ENCODE data around the gene SLC6A3. TPM values are rescaled to one million over a fixed set of nuclear protein-coding genes. Genes with fewer than 3 reads are reported as not detected.
"Not testable (repeated sequence)": the region's sequence is repeated elsewhere in the genome, so short reads cannot be mapped to it uniquely, and the experiment has no call there.

Gene SLC6A3
- total RNA-seq, 1 donor from 2014 or later = 0.16 TPM

GRCh38 chr5:1378096-1378495 is 67.1 kb downstream of the SLC6A3 start:
- H3K36me3 Mint-ChIP-seq (ENCODE audit: low read depth) = no peaks in the 10 kb centered on the region
- no peak for DNase-seq (ENCODE audit: low read depth, low spot score)
- no peak overlapping the region for H3K27ac Mint-ChIP-seq (ENCODE audit: unreplicated experiment)
- TF ChIP-seq CTCF (conservative IDR thresholded peaks at IDR 0.05) = no peak
- H3K4me1 Mint-ChIP-seq = peaks cover 3% of the 10 kb centered on the region
- peaks cover 2% of the 10 kb centered on the region for H3K9me3 Mint-ChIP-seq
- peaks cover 51% of the 10 kb centered on the region for H3K27me3 Mint-ChIP-seq (ENCODE audit: low read depth)
- no peak overlapping the region for H3K4me3 Mint-ChIP-seq

DNA sequence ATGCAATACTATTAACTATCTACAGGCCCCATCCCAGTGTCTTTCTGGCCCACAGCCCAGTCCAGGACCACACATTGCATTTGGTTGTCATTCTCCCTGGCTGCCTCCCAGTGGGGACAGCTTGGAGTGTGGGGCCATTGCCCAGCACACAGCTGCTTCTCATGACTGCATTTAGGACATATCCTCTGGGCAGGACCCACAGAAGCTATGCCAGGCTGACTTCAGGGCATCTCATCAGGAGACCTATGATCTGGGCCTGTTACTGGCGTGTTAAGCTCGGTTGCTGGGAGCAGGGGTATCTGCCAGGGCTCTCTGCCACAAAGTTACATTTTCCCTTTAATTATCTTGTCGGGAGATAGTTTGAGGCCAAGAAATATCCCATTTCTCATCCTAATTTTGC is 68.3 kb downstream of the SLC6A3 start:
- H3K36me3 Mint-ChIP-seq (ENCODE audit: low read depth) = no peaks in the 10 kb centered on the region
- no peak for DNase-seq (ENCODE audit: low read depth, low spot score)
- H3K4me3 Mint-ChIP-seq = no peak overlapping the region
- H3K27me3 Mint-ChIP-seq (ENCODE audit: low read depth) = peaks cover 56% of the 10 kb centered on the region
- H3K27ac Mint-ChIP-seq (ENCODE audit: unreplicated experiment) = no peak overlapping the region
- H3K9me3 Mint-ChIP-seq = peaks cover 2% of the 10 kb centered on the region
- H3K4me1 Mint-ChIP-seq = peaks cover 3% of the 10 kb centered on the region
- no peak for TF ChIP-seq CTCF (conservative IDR thresholded peaks at IDR 0.05)

DNA sequence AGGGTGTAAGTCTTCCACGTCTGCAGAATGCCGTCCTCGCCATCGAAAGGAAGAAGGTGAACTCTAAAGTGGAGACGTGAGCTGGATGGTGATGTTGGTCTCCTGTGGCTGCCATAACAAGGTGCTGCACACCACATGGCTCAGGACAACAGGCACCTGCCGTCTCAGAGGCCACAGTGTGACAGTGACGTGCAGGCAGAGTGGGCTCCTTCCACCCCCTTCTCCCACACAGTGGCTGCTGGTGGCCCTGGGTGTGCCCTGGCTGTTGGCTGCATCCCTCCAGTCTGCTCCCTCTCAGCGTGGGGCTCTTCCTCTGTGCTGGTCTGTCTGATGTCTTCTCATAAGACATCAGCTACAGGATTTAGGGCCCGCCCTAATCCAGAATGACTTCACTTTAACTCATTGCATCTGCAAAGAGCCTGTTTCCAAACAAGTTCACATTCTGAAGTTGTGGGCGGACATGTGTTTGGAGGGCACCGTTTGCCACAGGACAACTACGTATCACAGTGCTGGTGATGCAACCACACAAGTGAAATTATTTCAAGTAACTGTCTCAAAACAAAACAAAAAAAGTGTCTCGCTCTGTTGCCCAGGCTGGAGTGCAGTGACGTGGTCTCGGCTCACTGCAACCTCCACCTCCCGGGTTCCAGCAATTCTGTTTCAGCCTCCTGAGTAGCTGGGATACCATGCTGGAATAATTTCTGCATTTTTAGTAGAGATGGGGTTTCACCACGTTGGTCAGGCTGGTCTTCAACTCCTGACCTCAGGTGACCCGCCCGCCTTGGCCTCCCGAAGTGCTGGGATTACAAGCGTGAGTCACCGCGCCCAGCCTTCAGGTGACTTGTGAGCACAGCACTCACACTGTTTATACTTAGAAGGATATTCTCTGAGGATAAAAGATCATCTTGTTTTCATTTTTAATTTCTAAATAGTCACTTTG is 69.1 kb downstream of the SLC6A3 start:
- H3K4me3 Mint-ChIP-seq = no peak overlapping the region
- H3K36me3 Mint-ChIP-seq (ENCODE audit: low read depth) = no peaks in the 10 kb centered on the region
- H3K27me3 Mint-ChIP-seq (ENCODE audit: low read depth) = peaks cover 55% of the 10 kb centered on the region
- no peak for DNase-seq (ENCODE audit: low read depth, low spot score)
- H3K27ac Mint-ChIP-seq (ENCODE audit: unreplicated experiment) = peak overlapping the region; percentile 29
- TF ChIP-seq CTCF (conservative IDR thresholded peaks at IDR 0.05) = no peak
- H3K9me3 Mint-ChIP-seq = peaks cover 2% of the 10 kb centered on the region
- H3K4me1 Mint-ChIP-seq = peaks cover 3% of the 10 kb centered on the region

DNA sequence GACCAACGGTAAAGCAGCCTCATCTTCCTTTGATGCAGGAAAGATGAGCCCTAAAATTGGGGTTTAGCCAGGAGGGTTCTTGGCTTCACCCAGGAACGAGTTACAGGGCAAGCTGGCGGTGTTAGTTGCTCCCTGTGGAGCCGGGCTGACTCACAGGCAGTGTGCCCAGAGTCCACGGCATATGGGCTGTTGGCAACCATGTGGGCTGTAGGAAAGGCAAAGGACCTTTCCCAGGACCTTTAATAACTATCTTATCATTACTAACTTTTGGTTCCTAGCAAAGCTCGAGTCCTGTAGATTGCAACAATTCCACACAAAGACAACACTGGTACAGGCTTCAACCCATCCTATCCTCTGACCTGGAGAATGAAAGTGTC is 70.6 kb downstream of the SLC6A3 start:
- no peaks in the 10 kb centered on the region for H3K4me1 Mint-ChIP-seq
- no peak for DNase-seq (ENCODE audit: low read depth, low spot score)
- no peak overlapping the region for H3K27ac Mint-ChIP-seq (ENCODE audit: unreplicated experiment)
- H3K9me3 Mint-ChIP-seq = no peaks in the 10 kb centered on the region
- H3K4me3 Mint-ChIP-seq = no peak overlapping the region
- H3K36me3 Mint-ChIP-seq (ENCODE audit: low read depth) = no peaks in the 10 kb centered on the region
- TF ChIP-seq CTCF (conservative IDR thresholded peaks at IDR 0.05) = no peak
- peaks cover 50% of the 10 kb centered on the region for H3K27me3 Mint-ChIP-seq (ENCODE audit: low read depth)

DNA sequence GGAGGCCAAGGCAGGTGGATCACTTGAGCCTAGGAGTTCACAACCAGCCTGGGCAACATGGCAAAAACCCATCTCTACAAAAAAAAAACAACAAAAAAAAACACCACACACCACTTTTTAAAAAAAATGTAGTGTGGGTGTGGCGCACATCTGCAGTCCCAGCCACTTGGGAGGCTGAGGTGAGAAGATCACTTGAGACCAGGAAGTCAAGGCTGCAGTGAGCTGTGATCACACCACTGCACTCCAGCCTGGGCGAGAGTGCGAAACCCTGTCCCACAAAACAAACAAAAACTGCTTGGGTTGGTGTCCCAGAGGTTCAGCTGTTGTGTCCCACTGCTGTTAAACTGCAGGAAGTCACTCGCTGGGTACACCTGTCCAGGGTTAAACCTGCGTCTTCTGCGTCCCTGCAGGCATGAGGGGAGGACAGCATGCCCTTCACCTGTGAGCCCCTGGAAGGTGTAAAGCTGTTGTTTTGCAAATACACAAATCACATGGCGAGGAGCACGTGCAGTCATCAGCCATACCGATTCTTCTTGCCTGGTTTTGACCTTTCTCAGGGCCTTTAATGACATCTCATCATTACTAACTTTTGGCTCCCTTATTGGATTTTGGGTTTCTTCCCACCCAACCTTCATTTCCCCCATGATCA is 71.1 kb downstream of the SLC6A3 start:
- Mint-ChIP-seq H3K27ac (ENCODE audit: unreplicated experiment) (no peak overlapping the region), H3K36me3 (ENCODE audit: low read depth) (no peaks in the 10 kb centered on the region), H3K9me3 (no peaks in the 10 kb centered on the region), H3K27me3 (ENCODE audit: low read depth) (peaks cover 53% of the 10 kb centered on the region), H3K4me3 (no peak overlapping the region), H3K4me1 (no peaks in the 10 kb centered on the region)
- no peak for TF ChIP-seq CTCF (conservative IDR thresholded peaks at IDR 0.05)
- DNase-seq (ENCODE audit: low read depth, low spot score) = no peak

GRCh38 chr5:1371972-1372342 is 73.3 kb downstream of the SLC6A3 start:
- H3K27ac Mint-ChIP-seq (ENCODE audit: unreplicated experiment); H3K4me1 Mint-ChIP-seq; H3K9me3 Mint-ChIP-seq; H3K4me3 Mint-ChIP-seq; DNase-seq (ENCODE audit: low read depth, low spot score); H3K36me3 Mint-ChIP-seq (ENCODE audit: low read depth): not testable (repeated sequence)
- peaks cover 68% of the 10 kb centered on the region for H3K27me3 Mint-ChIP-seq (ENCODE audit: low read depth)
